ENCODE results near the gene BAG5.
"Not testable (repeated sequence)": the region's sequence is repeated elsewhere in the genome, so short reads cannot be mapped to it uniquely, and the experiment has no call there.

Gene BAG5, protein sequence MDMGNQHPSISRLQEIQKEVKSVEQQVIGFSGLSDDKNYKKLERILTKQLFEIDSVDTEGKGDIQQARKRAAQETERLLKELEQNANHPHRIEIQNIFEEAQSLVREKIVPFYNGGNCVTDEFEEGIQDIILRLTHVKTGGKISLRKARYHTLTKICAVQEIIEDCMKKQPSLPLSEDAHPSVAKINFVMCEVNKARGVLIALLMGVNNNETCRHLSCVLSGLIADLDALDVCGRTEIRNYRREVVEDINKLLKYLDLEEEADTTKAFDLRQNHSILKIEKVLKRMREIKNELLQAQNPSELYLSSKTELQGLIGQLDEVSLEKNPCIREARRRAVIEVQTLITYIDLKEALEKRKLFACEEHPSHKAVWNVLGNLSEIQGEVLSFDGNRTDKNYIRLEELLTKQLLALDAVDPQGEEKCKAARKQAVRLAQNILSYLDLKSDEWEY

DNA sequence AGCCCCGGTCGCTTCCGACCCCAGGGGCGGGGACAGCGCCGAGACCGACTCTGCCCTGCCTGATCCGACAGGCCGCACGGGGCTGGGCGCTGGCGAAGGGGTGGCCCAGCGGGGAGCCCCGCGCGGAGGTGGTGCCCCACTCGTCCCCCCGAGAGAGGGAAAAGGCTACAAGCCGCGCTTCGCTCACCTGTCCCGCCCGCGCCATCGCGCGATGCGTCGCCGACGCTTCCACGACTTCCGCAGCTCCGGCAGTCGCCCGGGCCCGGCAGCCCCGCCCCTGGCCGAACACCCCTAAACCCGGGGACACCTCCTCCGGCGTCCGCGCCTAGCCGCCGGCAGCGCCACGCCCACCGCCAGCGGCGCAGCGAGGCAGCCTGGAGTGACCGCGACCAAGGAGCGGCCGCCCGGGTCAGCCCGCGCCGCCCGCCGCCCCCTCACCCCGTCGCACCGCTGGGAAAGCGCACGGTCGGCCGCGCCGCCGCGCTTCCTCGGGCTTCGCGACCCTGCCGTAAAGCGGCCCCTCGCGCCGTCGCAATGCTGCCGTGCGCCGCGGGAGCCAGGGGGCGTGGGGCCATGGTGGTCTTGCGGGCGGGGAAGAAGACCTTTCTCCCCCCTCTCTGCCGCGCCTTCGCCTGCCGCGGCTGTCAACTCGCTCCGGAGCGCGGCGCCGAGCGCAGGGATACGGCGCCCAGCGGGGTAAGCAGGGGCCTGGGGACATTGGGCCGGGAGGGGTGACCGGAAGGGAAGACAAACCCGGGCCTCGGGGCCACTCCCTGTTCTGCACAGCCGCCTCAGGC, at the start of gene BAG5, which contains the start of gene COA8:
TSS of gene BAG5 (minus strand) at position 229 of the 797 bp plus-strand sequence. CDS start 1,493 bp downstream, outside the sequence.
TSS of gene COA8 (plus strand) at position 532 of the 797 bp plus-strand sequence. CDS start at position 574, 42 bp downstream.
- DNase-seq (ENCODE audit: low read depth in 1 of 2, low spot score in 1 of 2), result peak; percentile 74 to 80

GRCh38 chr14:103611215-103611614, 48.8 kb upstream of the BAG5 start:
- DNase-seq (ENCODE audit: low read depth in 1 of 2, low spot score in 1 of 2), result no peak

GRCh38 chr14:103609081-103609480, 46.6 kb upstream of the BAG5 start:
- not testable (repeated sequence) for DNase-seq (ENCODE audit: low read depth in 1 of 2, low spot score in 1 of 2)

GRCh38 chr14:103607822-103608221, 45.4 kb upstream of the BAG5 start:
- DNase-seq (ENCODE audit: low read depth in 1 of 2, low spot score in 1 of 2), result no peak

DNA sequence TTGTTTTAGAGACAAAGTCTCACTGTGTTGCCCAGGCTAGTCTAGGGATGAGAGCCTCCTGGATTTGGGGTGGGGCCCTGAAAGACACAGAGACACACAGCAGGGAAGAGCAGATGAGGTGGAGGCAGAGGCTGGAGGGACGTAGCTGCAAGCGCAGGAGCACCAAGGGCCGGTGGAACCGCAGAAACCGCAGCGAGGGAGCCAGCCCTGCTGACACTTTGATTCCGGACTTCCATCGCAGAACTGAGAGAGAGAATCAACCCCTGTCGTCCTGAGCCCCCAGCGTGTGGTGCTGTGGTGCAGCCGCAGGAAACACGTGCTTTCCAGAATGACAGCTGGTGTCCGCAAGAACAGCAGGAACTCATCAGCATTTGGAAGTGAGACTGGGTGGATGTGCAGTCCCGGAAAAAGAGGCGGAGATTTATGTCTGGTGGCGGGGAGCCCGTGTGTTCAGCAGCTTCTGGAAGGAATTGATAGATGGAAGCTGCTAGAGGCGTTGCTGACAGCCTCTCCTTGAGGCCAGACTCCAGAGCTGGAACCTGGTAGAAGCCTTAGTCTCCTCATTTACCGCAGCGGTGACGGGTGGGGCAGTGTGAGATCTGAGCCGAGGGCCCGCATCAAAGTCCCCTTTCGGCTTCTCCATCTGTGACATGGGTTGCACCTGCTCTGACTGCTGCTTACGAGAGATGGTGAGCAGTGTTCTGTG, 44.7 kb upstream of the BAG5 start:
- no peak for DNase-seq (ENCODE audit: low read depth in 1 of 2, low spot score in 1 of 2)

DNA sequence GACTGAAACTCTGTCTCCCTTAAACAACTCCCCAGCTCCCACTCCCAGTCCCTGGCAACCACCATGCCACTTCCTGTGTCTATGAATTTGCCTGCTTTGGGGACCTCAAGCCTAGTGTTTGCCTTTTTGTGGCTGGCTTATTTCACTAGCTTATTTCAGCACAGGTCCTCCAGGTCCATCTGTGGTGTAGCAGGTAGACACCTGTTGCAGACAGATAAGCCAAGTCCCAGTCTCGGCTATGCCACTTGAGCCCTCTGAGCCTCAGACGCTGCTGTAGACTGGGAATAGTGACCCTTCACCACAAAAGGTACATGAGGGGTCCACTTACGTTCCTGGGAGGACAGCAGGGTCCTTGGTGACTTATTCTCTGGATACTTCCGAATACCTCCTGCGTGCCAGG, 42.2 kb upstream of the BAG5 start:
- DNase-seq (ENCODE audit: low read depth in 1 of 2, low spot score in 1 of 2), result no peak

DNA sequence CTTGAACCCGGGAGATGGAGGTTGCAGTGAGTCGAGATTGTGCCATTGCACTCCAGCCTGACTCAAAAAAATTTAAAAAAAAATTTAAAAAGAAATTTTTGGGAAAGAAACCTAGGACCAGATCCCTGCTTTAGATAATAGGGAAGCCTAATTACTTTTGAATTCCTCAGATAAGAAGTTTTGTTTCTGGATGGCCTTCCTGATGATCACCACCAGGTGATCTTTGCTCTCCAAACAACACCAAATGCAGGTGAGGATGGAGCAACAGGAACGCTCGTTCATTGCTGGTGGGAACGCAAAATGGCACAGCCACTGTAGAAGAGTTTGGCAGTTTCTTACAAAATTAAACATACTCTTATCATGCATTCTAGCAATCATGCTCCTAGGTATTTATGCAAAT, 38.0 kb upstream of the BAG5 start:
- no peak for DNase-seq (ENCODE audit: low read depth in 1 of 2, low spot score in 1 of 2)

- no peak for DNase-seq (ENCODE audit: low read depth in 1 of 2, low spot score in 1 of 2)
Measured at GRCh38 chr14:103597623-103598377, 35.3 kb upstream of the BAG5 start.

GRCh38 chr14:103594265-103594664, 31.8 kb upstream of the BAG5 start:
- DNase-seq (ENCODE audit: low read depth in 1 of 2, low spot score in 1 of 2), result no peak

- no peak for DNase-seq (ENCODE audit: low read depth in 1 of 2, low spot score in 1 of 2)
Measured at GRCh38 chr14:103593577-103593976, 31.1 kb upstream of the BAG5 start.

DNA sequence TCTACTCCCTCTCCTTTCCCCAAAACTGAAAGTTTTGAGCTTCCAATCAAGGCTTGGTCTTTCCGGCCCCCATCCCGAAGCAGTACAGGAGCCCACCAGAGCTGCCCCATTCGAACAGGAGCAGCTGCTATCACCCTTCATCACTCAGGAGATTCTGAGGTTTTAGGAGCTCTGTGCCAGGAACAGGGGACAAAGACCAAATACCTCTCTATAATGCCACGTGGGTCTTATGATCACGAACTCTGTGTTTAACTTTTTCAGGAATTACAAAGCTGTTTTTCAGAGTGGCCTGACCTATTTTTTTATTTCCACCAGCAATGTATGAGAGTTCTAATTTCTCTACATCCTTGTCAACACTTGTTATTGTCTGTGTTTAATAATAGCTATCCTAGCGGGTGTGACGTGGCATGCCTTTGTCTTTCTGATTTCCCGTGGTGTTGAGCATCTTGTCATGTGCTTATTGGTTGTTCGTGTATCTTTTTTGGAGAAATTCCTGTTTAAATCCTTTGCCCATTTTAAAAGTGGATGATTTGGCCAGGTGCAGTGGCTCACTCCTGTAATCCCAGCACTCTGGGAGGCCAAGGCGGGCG, 22.0 kb upstream of the BAG5 start:
- DNase-seq (ENCODE audit: low read depth in 1 of 2, low spot score in 1 of 2), result no peak

GRCh38 chr14:103581954-103582703, 19.7 kb upstream of the BAG5 start:
- no peak for DNase-seq (ENCODE audit: low read depth in 1 of 2, low spot score in 1 of 2)

- no peak for DNase-seq (ENCODE audit: low read depth in 1 of 2, low spot score in 1 of 2)
Measured at GRCh38 chr14:103581206-103581605, 18.7 kb upstream of the BAG5 start.

- DNase-seq (ENCODE audit: low read depth in 1 of 2, low spot score in 1 of 2), result no peak
Measured at GRCh38 chr14:103578401-103579075, 16.1 kb upstream of the BAG5 start.

GRCh38 chr14:103576371-103577024, 14.0 kb upstream of the BAG5 start:
- DNase-seq (ENCODE audit: low read depth in 1 of 2, low spot score in 1 of 2), result no peak

DNA sequence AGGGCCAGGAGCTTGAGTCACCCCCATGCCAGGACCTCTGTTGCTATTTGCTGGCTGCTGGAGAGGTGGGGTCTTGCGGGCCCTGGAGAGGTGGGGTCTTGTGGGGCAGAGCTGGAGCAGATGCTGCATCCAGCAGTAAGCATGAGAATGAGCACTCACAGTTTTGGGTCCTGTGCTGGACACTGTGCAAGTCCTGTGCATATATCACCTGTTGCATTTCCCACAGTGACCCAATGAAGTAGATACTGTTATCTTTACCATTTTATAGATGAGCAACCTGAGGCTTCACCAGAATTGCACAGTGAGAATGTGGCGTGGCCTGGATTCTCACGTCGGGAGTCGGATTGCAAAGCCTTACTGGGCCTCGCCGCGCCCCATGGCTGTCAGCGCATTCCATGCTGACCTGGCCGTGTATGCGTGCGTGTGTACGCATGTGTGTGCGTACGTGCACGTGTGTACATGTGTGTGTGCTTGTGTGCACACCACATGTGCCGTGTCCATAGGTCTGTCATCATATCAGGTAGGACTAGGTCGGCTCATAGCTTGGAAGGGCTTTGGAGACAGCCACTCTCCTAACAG, 12.3 kb upstream of the BAG5 start:
- no peak for DNase-seq (ENCODE audit: low read depth in 1 of 2, low spot score in 1 of 2)

DNA sequence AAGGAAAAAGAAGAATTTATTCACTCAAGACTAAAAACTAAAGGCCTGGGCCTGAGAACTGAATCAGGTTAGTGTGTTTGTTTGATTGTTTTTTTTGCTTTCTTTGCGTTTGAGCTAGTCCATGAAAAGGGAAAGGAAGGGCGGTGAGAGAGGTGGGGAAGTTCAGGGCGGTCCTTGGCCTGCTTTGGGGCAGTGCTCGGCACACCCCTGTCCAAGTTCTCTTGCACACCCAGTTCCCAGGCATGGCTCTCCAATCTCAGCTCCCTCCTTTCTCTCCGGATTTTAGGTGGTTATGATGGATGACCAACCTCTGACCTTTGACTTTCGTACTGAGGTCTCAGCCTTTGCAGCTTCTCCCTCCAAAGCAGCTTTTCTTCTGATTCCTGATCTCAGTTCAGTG, 11.6 kb upstream of the BAG5 start:
- DNase-seq (ENCODE audit: low read depth in 1 of 2, low spot score in 1 of 2), result no peak

DNA sequence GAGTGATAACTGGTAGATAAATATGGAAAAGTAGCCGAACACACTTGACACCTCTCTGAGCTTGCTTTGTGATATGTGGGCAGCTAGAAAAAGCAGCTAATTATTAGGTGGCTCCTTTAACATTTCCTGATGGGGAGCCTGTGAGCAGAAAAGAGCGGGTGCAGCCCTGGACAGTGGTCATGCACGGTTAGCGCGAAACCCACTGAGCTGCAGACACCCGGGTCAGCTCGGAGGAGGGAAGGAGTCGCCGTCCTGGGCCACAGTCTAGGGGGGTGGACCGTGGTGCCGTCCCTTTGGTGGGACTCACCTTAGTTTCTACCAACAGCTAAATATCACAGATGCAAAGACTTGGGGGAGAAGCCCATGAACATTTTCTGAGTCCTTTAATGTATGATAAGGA, 7.0 kb upstream of the BAG5 start:
- DNase-seq (ENCODE audit: low read depth in 1 of 2, low spot score in 1 of 2), result no peak

Data from stimulated activated CD4-positive, alpha-beta T cell treated with anti-CD3 and anti-CD28 coated beads, Interleukin-15, amount 100 ng/mL, for 1 hour (primary cell).